ENCODE results near the gene COL6A1.

Gene COL6A1, protein sequence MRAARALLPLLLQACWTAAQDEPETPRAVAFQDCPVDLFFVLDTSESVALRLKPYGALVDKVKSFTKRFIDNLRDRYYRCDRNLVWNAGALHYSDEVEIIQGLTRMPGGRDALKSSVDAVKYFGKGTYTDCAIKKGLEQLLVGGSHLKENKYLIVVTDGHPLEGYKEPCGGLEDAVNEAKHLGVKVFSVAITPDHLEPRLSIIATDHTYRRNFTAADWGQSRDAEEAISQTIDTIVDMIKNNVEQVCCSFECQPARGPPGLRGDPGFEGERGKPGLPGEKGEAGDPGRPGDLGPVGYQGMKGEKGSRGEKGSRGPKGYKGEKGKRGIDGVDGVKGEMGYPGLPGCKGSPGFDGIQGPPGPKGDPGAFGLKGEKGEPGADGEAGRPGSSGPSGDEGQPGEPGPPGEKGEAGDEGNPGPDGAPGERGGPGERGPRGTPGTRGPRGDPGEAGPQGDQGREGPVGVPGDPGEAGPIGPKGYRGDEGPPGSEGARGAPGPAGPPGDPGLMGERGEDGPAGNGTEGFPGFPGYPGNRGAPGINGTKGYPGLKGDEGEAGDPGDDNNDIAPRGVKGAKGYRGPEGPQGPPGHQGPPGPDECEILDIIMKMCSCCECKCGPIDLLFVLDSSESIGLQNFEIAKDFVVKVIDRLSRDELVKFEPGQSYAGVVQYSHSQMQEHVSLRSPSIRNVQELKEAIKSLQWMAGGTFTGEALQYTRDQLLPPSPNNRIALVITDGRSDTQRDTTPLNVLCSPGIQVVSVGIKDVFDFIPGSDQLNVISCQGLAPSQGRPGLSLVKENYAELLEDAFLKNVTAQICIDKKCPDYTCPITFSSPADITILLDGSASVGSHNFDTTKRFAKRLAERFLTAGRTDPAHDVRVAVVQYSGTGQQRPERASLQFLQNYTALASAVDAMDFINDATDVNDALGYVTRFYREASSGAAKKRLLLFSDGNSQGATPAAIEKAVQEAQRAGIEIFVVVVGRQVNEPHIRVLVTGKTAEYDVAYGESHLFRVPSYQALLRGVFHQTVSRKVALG

DNA sequence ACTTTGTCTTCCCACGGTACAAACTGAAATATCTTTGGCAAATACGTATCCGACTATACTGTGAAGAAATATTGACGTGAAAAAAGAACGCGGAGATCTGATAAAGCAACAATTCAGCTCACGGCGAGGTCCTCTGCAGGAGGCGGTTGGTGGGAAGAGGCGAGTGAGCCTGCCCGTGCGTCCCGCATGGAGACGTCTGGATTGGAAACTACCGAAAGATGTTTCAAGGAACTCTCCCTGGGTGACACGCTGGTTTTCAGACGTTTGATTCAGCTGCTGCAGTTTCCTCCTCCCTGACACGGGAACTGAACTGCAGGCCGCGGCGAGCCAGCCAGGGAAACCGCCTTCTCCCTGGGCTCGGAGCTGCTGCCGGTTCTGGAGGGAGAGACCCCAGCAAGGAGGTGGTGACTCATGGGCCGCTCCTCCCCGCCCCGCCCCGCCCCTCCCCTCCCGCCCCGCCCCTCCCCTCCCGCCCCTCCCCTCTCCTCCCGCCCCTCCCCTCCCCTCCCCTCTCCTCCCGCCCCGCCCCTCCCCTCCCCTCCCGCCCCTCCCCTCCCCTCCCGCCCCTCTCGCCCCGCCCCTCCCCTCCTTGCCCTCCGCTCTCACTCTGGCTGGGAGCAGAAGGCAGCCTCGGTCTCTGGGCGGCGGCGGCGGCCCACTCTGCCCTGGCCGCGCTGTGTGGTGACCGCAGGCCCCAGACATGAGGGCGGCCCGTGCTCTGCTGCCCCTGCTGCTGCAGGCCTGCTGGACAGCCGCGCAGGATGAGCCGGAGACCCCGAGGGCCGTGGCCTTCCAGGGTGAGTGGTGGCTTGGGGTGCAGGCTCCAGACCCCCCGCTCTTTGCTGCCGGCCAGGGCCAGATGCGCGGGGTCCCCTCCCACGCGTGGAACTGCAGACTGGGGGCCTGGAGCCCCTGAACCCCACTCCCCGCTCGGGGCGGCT lies at the start of gene COL6A1:
COL6A1 (plus strand) TSS at position 620 of the 941 bp plus-strand sequence; CDS start at position 701, 81 bp downstream.
- peak within 1 kb of the TSS; percentile 73 for H3K4me3 ChIP-seq (ENCODE audit: low read depth, low read length)
- TF ChIP-seq, protein P1, sequence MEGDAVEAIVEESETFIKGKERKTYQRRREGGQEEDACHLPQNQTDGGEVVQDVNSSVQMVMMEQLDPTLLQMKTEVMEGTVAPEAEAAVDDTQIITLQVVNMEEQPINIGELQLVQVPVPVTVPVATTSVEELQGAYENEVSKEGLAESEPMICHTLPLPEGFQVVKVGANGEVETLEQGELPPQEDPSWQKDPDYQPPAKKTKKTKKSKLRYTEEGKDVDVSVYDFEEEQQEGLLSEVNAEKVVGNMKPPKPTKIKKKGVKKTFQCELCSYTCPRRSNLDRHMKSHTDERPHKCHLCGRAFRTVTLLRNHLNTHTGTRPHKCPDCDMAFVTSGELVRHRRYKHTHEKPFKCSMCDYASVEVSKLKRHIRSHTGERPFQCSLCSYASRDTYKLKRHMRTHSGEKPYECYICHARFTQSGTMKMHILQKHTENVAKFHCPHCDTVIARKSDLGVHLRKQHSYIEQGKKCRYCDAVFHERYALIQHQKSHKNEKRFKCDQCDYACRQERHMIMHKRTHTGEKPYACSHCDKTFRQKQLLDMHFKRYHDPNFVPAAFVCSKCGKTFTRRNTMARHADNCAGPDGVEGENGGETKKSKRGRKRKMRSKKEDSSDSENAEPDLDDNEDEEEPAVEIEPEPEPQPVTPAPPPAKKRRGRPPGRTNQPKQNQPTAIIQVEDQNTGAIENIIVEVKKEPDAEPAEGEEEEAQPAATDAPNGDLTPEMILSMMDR (IDR thresholded peaks at IDR 0.05) = no peak
- H3K79me2 ChIP-seq = no peaks in the 10 kb centered on the region
- H3K4me2 ChIP-seq (ENCODE audit: low read length) = peak within 1 kb of the TSS; percentile 86
- no peaks in the 10 kb centered on the region for H3K4me1 ChIP-seq
- H3K36me3 ChIP-seq (ENCODE audit: control insufficient read depth, insufficient read depth, low read length) = no peaks in the 10 kb centered on the region
- no peaks in the 10 kb centered on the region for H3K9me3 ChIP-seq (ENCODE audit: control insufficient read depth, low read length)
- no peaks in the 10 kb centered on the region for H3K27me3 ChIP-seq (ENCODE audit: control insufficient read depth, insufficient read depth, low read length)
- peak within 1 kb of the TSS; percentile 47 for H3K27ac ChIP-seq
- peak within 1 kb of the TSS; percentile 11 for H3K9ac ChIP-seq
- peak within 1 kb of the TSS; percentile 76 for H2AFZ ChIP-seq

DNA sequence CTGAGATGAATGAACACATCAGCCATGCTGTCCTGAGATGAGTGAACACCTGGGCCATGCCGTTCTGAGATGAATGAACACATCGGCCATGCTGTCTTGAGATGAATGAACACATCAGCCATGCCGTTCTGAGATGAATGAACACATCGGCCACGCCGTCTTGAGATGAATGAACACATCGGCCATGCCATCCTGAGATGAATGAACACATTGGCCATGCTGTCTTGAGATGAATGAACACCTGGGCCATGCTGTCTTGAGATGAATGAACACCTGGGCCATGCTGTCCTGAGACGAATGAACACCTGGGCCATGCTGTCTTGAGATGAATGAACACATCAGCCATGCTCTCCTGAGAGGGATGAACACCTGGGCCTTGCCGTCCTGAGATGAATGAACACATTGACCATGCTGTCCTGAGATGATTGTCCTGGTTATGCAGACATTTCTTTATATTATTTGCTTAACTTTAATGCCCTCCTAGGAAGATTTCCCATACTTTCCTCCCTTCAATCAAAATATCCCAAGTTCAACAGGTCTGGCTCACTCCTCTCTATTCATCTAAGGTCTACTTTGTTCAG lies 48.6 kb upstream of the COL6A1 start:
- H3K4me1 ChIP-seq = no peaks in the 10 kb centered on the region
- no peak overlapping the region for H3K9ac ChIP-seq
- no peaks in the 10 kb centered on the region for H3K27me3 ChIP-seq (ENCODE audit: control insufficient read depth, insufficient read depth, low read length)
- no peak overlapping the region for H3K4me2 ChIP-seq (ENCODE audit: low read length)
- H3K4me3 ChIP-seq (ENCODE audit: low read depth, low read length) = no peak overlapping the region
- H2AFZ ChIP-seq = no peak overlapping the region
- no peaks in the 10 kb centered on the region for H3K9me3 ChIP-seq (ENCODE audit: control insufficient read depth, low read length)
- H3K79me2 ChIP-seq = no peaks in the 10 kb centered on the region
- TF ChIP-seq, protein P1 (IDR thresholded peaks at IDR 0.05) = no peak
- no peaks in the 10 kb centered on the region for H3K36me3 ChIP-seq (ENCODE audit: control insufficient read depth, insufficient read depth, low read length)
- no peak overlapping the region for H3K27ac ChIP-seq

DNA sequence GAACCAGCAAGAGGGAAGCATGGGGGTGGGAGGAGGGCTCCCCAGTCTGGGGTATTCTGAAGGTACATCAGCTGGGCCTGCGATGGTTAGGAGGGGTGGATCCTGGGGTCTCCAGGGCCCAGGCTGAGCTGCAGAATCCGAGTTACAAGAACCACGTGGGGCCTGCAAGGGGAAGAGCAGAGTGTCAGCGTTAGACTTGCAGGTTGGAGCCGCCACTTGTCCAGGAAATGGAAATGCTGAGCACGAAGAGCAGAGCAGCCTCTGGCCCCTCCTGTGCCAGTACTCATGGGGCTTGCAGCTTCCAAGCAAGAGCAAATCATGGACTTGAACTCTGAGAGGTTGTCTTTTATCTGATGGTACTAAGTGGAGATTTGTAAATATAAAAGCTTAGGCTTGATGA lies 47.5 kb upstream of the COL6A1 start:
- Histone ChIP-seq H3K27ac (no peak overlapping the region), H3K4me2 (ENCODE audit: low read length) (no peak overlapping the region), H3K9ac (no peak overlapping the region), H3K79me2 (no peaks in the 10 kb centered on the region), H3K4me3 (ENCODE audit: low read depth, low read length) (no peak overlapping the region), H3K36me3 (ENCODE audit: control insufficient read depth, insufficient read depth, low read length) (no peaks in the 10 kb centered on the region), H3K27me3 (ENCODE audit: control insufficient read depth, insufficient read depth, low read length) (no peaks in the 10 kb centered on the region), H3K4me1 (no peaks in the 10 kb centered on the region), H2AFZ (no peak overlapping the region), H3K9me3 (ENCODE audit: control insufficient read depth, low read length) (no peaks in the 10 kb centered on the region)
- TF ChIP-seq, protein P1 (IDR thresholded peaks at IDR 0.05) = no peak

DNA sequence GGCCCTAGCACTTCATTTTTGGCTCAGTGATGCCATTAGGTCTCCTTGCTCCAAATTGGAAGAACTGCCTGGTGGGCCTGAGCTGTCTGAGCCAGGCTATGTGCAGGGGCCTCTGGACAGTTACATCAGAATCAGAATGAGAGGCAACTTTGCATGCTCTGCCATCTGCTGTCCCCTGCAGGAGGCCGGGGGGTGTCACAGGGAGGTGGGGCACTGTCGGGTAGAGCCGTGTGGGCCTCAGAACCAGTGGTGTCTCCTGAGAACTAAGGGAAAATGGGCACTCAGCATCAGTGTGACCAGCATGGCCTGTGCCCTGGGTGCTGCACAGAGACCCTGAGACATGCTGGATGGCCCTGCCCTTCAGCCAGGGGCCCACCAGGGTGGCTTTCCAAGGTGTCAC lies 47.0 kb upstream of the COL6A1 start:
- TF ChIP-seq, protein P1 (IDR thresholded peaks at IDR 0.05) = no peak
- Histone ChIP-seq H3K27ac (no peak overlapping the region), H3K36me3 (ENCODE audit: control insufficient read depth, insufficient read depth, low read length) (no peaks in the 10 kb centered on the region), H3K4me3 (ENCODE audit: low read depth, low read length) (no peak overlapping the region), H3K9me3 (ENCODE audit: control insufficient read depth, low read length) (no peaks in the 10 kb centered on the region), H3K4me2 (ENCODE audit: low read length) (no peak overlapping the region), H3K27me3 (ENCODE audit: control insufficient read depth, insufficient read depth, low read length) (no peaks in the 10 kb centered on the region), H2AFZ (no peak overlapping the region), H3K79me2 (no peaks in the 10 kb centered on the region), H3K4me1 (no peaks in the 10 kb centered on the region), H3K9ac (no peak overlapping the region)
